ENCODE results near the gene ZNF346.
A peak's percentile ranks its signal among the peaks of the same experiment; 100 is the strongest.

ZNF346 gene

GRCh38 chr5:177095088-177095669, 72.7 kb downstream of the ZNF346 start:
- DNase-seq = no peak

GRCh38 chr5:177096162-177097015, 73.9 kb downstream of the ZNF346 start:
- DNase-seq = no peak

- no peak for DNase-seq
These were observed 74.8 kb downstream of the ZNF346 start for GRCh38 chr5:177097016-177097985.

- no peak for DNase-seq
These were observed 75.6 kb downstream of the ZNF346 start for GRCh38 chr5:177098120-177098469.

- no peak for DNase-seq
These were observed 76.1 kb downstream of the ZNF346 start for GRCh38 chr5:177098470-177099141.

GRCh38 chr5:177099422-177100093, 77.1 kb downstream of the ZNF346 start:
- DNase-seq = no peak

GRCh38 chr5:177100714-177101121, 78.2 kb downstream of the ZNF346 start:
- no peak for DNase-seq

- no peak for DNase-seq
These were observed 81.2 kb downstream of the ZNF346 start for GRCh38 chr5:177103523-177104253.

- DNase-seq = no peak
These were observed 83.4 kb downstream of the ZNF346 start for GRCh38 chr5:177105691-177106476.

GRCh38 chr5:177107159-177107558, 84.7 kb downstream of the ZNF346 start:
- DNase-seq = no peak

- DNase-seq = no peak
These were observed 87.3 kb downstream of the ZNF346 start for GRCh38 chr5:177109810-177110209.

- DNase-seq = peak; percentile 74
These were observed 89.4 kb downstream of the ZNF346 start for GRCh38 chr5:177111720-177112394.

GRCh38 chr5:177112589-177113220, 90.2 kb downstream of the ZNF346 start:
- DNase-seq = no peak

- peak; percentile 83 for DNase-seq
These were observed 91.3 kb downstream of the ZNF346 start for GRCh38 chr5:177113566-177114424.

GRCh38 chr5:177116631-177117373, 94.3 kb downstream of the ZNF346 start:
- DNase-seq = peak; percentile 91

- DNase-seq = no peak
These were observed 95.0 kb downstream of the ZNF346 start for GRCh38 chr5:177117441-177118045.

GRCh38 chr5:177122566-177122965, 100.1 kb downstream of the ZNF346 start:
- DNase-seq = no peak
